Measurements from ENCODE around the gene NECTIN1. TPM values are rescaled to one million over a fixed set of nuclear protein-coding genes. Genes with fewer than 3 reads are reported as not detected.
A peak's percentile ranks its signal among the peaks of the same experiment; 100 is the strongest.

The NECTIN1 gene
- total RNA-seq, 1 experiment from 2014 or later, result 2.3 TPM

DNA sequence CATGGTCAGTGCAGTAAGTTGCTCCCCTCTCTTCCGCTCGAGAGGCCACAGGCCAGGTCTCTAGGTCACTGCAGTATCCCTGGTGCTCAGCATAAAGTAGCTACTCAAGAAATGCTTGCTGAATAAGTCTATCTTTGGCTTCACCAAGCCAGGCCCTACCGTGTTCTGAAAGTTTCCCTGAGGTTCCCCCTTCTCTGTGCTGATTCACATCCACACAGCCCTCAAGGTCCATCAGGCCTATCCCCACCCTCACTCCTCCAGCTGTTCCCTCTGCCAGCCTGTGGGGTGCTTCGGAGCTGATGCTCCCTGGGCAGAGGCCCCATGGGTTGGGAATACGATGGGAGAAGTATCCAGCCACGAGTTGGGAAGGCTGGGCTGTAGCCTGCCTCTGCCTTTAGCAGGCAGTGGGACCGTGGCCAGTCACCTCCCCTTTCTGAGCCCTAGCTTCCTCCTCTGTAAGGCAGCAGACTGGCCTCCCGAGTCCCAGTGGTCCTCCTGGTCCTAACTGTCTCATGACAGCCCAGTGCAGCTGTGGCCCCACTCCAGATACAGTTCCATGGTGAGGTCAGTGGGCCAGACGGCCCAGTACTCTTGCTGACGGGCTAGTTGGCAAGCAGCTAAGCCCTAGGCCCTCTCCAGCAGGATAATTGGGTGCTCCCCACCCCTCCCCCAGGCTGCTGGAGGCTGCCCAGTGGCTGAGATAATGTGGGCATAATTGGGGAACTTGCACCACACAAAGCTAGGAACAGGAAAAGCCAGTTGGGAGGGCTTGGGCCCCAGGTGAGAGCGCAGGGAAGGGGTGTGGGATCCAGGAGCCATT, 48.2 kb downstream of the NECTIN1 start:
- Histone ChIP-seq H3K27me3 (replicated peaks) (no peaks in the 10 kb centered on the region), H3K36me3 (peaks cover 3% of the 10 kb centered on the region), H3K9me3 (replicated peaks) (no peaks in the 10 kb centered on the region), H3K4me3 (no peak overlapping the region), H3K27ac (no peak overlapping the region), H3K4me1 (replicated peaks) (peaks cover 23% of the 10 kb centered on the region)
- no peak for DNase-seq (ENCODE audit: low read depth in 1 of 2, low spot score in 2 of 2)

DNA sequence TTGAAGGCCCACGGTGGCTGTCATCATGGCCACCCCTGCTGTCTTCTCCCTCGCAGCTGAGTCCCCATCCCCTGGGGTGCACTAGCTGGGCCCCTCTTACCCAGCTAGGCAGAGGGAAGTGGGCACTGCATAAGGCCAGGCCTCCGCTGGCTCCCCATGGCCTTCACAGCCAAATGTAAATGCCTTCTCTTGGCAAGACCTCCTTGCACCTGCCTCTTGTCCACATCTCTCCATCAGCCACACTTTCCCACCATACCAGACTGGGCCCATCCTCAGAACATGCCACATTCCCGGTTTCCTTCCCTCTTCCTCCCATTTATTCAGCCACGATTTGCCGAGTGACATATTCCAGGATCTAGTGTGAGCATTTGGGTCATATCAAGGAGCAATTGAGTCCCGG, 49.7 kb downstream of the NECTIN1 start:
- Histone ChIP-seq H3K9me3 (replicated peaks) (no peaks in the 10 kb centered on the region), H3K27ac (no peak overlapping the region), H3K36me3 (peaks cover 3% of the 10 kb centered on the region), H3K4me1 (replicated peaks) (peaks cover 17% of the 10 kb centered on the region), H3K27me3 (replicated peaks) (no peaks in the 10 kb centered on the region), H3K4me3 (no peak overlapping the region)
- no peak for DNase-seq (ENCODE audit: low read depth in 1 of 2, low spot score in 2 of 2)

DNA sequence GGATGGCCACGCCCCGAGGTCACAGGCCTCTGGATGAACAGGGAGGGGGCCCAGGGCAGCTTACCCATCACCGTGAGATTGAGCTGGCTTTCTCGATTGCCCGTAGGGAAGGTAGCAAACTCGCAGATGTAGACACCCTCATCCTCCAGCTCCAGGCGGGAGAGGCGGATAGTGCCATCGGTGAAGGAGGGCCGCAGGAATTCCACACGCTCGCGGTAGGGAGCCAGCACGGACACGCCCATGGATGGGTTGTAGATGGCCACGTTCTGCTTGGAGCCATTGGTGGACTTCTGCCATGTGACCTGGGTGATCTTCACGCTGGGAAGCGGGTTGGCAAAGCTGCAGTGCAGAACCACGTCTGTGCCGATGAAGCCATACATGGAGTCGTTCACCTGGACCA, 50.6 kb downstream of the NECTIN1 start:
- Histone ChIP-seq H3K36me3 (peaks cover 3% of the 10 kb centered on the region), H3K4me1 (replicated peaks) (peaks cover 10% of the 10 kb centered on the region), H3K9me3 (replicated peaks) (no peaks in the 10 kb centered on the region), H3K27ac (no peak overlapping the region), H3K27me3 (replicated peaks) (no peaks in the 10 kb centered on the region), H3K4me3 (no peak overlapping the region)
- no peak for DNase-seq (ENCODE audit: low read depth in 1 of 2, low spot score in 2 of 2)

GRCh38 chr11:119677840-119678239, 51.2 kb downstream of the NECTIN1 start:
- no peak for DNase-seq (ENCODE audit: low read depth in 1 of 2, low spot score in 2 of 2)
- Histone ChIP-seq H3K27me3 (replicated peaks) (no peaks in the 10 kb centered on the region), H3K4me1 (replicated peaks) (peaks cover 10% of the 10 kb centered on the region), H3K4me3 (no peak overlapping the region), H3K9me3 (replicated peaks) (no peaks in the 10 kb centered on the region), H3K27ac (no peak overlapping the region), H3K36me3 (peaks cover 3% of the 10 kb centered on the region)

GRCh38 chr11:119676461-119677020, 52.5 kb downstream of the NECTIN1 start:
- no peak overlapping the region for H3K27ac ChIP-seq
- H3K4me1 ChIP-seq (replicated peaks), result peaks cover 10% of the 10 kb centered on the region
- H3K4me3 ChIP-seq, result no peak overlapping the region
- peak in 1 of 2 experiments; percentile 23 for DNase-seq (ENCODE audit: low read depth in 1 of 2, low spot score in 2 of 2)
- H3K27me3 ChIP-seq (replicated peaks), result no peaks in the 10 kb centered on the region
- H3K36me3 ChIP-seq, result peaks cover 3% of the 10 kb centered on the region
- no peaks in the 10 kb centered on the region for H3K9me3 ChIP-seq (replicated peaks)

DNA sequence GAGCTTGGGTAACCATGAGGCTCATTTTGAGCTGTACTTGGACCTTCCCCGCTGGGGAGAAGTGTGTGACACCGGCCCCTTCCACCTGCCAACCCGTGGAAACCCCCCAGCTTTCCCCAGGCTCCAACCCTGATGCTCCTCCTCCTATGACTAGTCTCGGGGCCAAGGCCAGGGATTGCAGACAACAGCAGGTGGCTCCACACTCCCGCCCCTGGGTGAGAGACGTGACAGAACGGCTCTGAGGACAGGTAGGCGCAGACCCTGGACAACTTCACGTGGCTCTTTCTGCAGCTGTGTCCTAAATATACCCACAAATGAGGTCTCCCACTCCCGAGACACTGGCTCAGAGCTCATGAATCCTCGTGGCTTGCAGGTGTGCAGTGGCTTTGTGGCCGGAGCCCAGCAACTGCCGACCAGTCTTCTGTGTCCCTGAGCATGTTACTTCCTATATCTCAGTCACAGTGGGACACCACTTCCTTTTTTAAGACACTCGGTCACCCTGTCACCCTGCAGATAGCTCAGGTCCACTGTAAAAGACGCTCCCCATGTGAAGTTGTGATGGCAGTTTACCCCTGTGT, 55.2 kb downstream of the NECTIN1 start:
- Histone ChIP-seq H3K36me3 (peaks cover 3% of the 10 kb centered on the region), H3K27me3 (replicated peaks) (no peaks in the 10 kb centered on the region), H3K4me3 (no peak overlapping the region), H3K27ac (no peak overlapping the region), H3K4me1 (replicated peaks) (peaks cover 10% of the 10 kb centered on the region), H3K9me3 (replicated peaks) (no peaks in the 10 kb centered on the region)
- DNase-seq (ENCODE audit: low read depth in 1 of 2, low spot score in 2 of 2), result no peak

DNA sequence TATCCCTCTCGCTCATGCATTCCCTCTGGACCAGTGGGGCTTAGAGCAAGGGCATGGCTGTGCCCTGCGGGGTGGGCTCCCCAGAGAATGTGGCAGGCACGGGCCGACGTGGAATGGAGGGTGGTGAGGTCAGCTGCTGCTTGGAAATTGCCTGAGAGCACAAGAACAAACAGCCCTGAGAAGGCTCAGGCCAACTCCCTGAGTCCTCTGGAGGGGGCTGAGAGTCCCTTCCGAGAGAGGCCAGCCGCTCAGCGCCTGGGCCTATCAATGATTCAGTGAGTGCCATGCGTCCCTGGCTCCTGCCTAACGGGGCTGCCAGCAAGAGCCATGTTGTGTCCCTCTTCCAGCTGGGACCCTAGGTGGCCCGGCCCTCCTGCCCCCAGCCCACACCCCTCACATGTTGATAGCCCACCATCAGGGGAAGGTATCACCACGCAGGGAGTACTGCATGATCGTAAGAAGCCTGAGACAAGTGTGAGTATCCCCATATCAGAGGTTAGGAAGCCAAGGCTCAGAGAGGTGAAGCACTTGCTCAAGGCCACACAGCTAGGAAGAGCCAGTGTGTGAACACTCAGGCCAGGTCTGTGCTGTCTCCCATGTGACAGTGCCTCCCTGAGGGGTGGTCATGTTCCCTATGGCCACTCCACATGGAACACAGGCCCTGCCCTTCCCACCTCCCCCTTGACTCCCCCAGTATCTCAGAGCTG, 55.8 kb downstream of the NECTIN1 start:
- Histone ChIP-seq H3K36me3 (peaks cover 2% of the 10 kb centered on the region), H3K4me1 (replicated peaks) (peaks cover 10% of the 10 kb centered on the region), H3K27ac (no peak overlapping the region), H3K9me3 (replicated peaks) (no peaks in the 10 kb centered on the region), H3K27me3 (replicated peaks) (no peaks in the 10 kb centered on the region), H3K4me3 (no peak overlapping the region)
- no peak for DNase-seq (ENCODE audit: low read depth in 1 of 2, low spot score in 2 of 2)

DNA sequence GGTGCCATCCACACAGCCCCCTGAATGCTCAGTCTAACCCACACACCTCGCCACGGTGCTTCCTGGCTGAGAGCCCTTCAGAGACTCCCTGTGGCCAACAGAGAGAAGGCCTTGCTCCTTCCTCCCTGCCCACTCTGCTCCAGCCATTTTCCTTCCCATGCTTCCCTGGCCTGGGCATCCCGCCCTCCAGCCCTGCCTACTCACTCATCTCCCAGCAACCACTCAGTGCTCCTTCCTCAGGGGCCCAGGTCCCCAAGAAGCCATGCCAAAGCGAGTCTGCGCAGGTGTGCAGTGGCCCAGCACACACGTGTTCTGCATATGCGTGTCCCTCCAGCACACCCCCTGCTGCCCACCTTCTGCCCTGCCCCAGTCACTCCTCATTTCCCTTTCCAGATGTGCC, 56.4 kb downstream of the NECTIN1 start:
- Histone ChIP-seq H3K4me1 (replicated peaks) (peaks cover 10% of the 10 kb centered on the region), H3K9me3 (replicated peaks) (no peaks in the 10 kb centered on the region), H3K27me3 (replicated peaks) (no peaks in the 10 kb centered on the region), H3K36me3 (no peaks in the 10 kb centered on the region), H3K4me3 (no peak overlapping the region), H3K27ac (no peak overlapping the region)
- no peak for DNase-seq (ENCODE audit: low read depth in 1 of 2, low spot score in 2 of 2)

DNA sequence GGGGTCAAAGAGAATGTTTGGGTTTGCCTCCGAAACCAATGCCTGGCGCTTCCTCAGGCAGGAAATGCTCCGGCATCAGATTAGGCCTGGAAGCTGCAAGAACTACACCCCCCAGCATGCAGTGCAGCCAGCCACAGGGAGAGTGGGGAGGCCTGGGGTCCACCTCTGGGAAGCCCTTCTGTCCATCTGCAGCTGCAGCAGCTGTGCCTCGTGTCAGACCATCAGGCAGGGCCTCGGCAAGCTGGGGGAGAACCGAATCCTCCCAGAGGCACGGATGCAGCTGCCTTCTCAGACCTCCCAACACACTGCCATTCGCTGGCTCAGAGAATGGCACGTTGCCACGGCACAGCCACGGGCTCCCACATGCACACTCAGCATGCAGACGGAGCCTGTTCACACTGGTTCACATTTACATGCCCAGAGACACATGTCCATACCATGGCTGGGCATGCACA, 57.4 kb downstream of the NECTIN1 start:
- Histone ChIP-seq H3K27ac (no peak overlapping the region), H3K4me3 (no peak overlapping the region), H3K9me3 (replicated peaks) (no peaks in the 10 kb centered on the region), H3K4me1 (replicated peaks) (peaks cover 5% of the 10 kb centered on the region), H3K36me3 (no peaks in the 10 kb centered on the region), H3K27me3 (replicated peaks) (no peaks in the 10 kb centered on the region)
- no peak for DNase-seq (ENCODE audit: low read depth in 1 of 2, low spot score in 2 of 2)

DNA sequence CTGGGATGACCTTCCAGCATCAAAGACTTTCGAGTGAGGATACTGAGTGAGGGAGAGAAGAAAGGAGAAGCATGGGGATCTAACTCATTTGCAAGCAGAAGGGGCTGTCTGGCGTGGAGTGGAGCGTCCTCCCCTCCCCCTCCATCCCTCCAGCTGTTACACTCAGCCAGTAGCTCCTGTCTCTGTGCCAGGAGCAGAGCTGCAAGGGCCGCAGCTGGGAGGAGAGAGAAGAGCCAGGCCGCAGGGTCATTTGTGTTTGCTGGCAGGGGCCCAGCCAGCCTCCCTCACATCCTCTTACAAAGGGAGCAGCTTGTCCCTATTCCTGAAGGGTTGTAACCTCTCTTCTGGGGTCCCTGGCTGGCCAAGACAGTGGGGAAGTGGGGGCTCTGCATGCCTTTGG, 57.9 kb downstream of the NECTIN1 start:
- H3K9me3 ChIP-seq (replicated peaks), result no peaks in the 10 kb centered on the region
- no peaks in the 10 kb centered on the region for H3K4me1 ChIP-seq (replicated peaks)
- H3K36me3 ChIP-seq, result no peaks in the 10 kb centered on the region
- no peaks in the 10 kb centered on the region for H3K27me3 ChIP-seq (replicated peaks)
- DNase-seq (ENCODE audit: low read depth in 1 of 2, low spot score in 2 of 2), result no peak
- H3K4me3 ChIP-seq, result no peak overlapping the region
- no peak overlapping the region for H3K27ac ChIP-seq

GRCh38 chr11:119669487-119669886, 59.5 kb downstream of the NECTIN1 start:
- no peaks in the 10 kb centered on the region for H3K9me3 ChIP-seq (replicated peaks)
- H3K27ac ChIP-seq, result no peak overlapping the region
- H3K36me3 ChIP-seq, result no peaks in the 10 kb centered on the region
- H3K27me3 ChIP-seq (replicated peaks), result no peaks in the 10 kb centered on the region
- no peak overlapping the region for H3K4me3 ChIP-seq
- no peaks in the 10 kb centered on the region for H3K4me1 ChIP-seq (replicated peaks)
- DNase-seq (ENCODE audit: low read depth in 1 of 2, low spot score in 2 of 2), result no peak

- DNase-seq (ENCODE audit: low read depth in 1 of 2, low spot score in 2 of 2), result no peak
- no peak overlapping the region for H3K4me3 ChIP-seq
- no peaks in the 10 kb centered on the region for H3K9me3 ChIP-seq (replicated peaks)
- no peaks in the 10 kb centered on the region for H3K4me1 ChIP-seq (replicated peaks)
- H3K36me3 ChIP-seq, result no peaks in the 10 kb centered on the region
- no peaks in the 10 kb centered on the region for H3K27me3 ChIP-seq (replicated peaks)
- no peak overlapping the region for H3K27ac ChIP-seq
Observed at GRCh38 chr11:119668676-119669075, 60.3 kb downstream of the NECTIN1 start.

- no peaks in the 10 kb centered on the region for H3K4me1 ChIP-seq (replicated peaks)
- no peaks in the 10 kb centered on the region for H3K27me3 ChIP-seq (replicated peaks)
- no peak overlapping the region for H3K27ac ChIP-seq
- no peaks in the 10 kb centered on the region for H3K36me3 ChIP-seq
- no peaks in the 10 kb centered on the region for H3K9me3 ChIP-seq (replicated peaks)
- H3K4me3 ChIP-seq, result no peak overlapping the region
- peak; percentile 34 to 52 for DNase-seq (ENCODE audit: low read depth in 1 of 2, low spot score in 2 of 2)
Observed at GRCh38 chr11:119666463-119667131, 62.4 kb downstream of the NECTIN1 start.
